NCI-H526 (cell line): ENCODE measurements around the gene USP47.

Experiments used
- DNase-seq, 2 experiments: peaks; one replicate each; lab custom pipeline; 2025; lab: John Stamatoyannopoulos, UW

USP47 gene

DNA sequence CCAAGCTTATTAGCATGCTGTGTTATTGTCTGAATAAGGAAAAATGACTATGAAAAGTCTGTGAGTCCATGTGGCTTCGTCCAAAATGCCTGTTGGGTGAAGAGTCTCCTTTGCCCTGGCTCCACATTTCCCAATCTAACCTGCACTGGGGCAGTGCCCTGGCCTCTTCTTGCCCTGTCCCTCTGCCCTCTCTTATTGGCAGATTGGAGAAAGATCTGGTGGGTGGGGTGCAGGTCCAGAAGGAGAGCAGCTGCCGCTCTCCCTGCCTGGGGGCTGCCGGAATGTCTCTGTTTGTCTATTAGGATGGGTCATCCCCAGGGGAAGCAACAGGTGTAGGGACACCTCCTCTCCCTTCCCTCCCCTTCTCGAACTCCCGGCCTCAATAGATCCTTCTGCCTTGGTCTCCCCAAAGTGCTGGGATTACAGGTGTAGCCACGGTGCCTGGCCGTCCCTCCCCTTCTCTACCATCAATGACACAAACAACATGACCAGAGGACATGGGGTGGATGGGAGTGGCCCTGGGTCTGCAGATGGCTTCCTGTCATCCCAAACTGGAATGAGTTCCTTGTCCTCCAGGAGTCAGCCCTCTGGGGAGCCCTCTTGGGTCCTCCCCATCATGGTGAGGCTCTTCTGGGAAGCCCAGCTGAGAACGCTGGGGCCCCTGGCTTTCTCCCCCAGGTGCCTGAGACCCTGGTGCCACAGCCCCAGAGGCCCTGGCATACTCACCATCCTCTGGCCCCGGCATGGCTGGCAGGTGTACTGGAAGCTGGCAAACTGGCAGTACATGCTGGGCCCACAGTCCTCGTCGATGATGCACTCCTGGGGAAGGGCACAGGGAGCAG lies 126.1 kb downstream of the USP47 start:
- no peak for DNase-seq

DNA sequence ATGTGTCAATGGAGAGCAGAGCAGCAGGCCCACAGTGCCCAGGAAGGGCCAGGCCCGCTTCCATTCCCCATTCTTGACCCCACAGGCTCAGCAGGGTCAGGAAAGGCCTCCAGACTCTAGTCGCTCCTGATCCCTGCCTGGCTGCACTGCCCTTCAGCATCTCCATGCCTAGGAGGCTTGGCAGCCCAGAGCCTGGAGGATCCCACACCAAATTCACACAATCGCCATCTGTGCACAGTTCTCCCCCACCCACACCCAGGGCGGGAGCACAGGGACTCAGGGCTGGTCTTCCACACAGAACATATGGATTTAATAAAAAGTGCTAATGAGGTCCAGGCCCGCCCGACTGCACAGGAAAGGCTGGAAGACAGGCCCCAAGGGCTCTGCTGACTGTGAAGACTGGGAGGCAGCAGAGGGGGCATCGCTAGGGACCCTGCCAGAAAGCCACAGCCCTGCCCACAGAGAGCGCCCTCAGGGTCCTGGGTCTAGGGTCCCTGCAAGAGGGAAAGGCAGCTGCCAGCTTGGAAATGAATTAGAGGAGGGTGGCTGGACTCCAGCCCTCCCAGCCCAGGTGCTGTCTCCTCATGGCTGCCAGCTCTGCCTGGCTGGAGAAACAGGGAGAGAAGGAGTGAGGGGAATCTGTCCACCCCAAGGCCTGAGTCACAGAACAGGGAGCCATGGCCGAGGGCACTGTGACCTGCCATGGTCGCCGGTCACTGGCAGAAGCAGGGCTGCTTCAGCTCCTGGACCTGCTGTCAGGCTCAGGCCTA lies 126.9 kb downstream of the USP47 start:
- DNase-seq, result no peak

DNA sequence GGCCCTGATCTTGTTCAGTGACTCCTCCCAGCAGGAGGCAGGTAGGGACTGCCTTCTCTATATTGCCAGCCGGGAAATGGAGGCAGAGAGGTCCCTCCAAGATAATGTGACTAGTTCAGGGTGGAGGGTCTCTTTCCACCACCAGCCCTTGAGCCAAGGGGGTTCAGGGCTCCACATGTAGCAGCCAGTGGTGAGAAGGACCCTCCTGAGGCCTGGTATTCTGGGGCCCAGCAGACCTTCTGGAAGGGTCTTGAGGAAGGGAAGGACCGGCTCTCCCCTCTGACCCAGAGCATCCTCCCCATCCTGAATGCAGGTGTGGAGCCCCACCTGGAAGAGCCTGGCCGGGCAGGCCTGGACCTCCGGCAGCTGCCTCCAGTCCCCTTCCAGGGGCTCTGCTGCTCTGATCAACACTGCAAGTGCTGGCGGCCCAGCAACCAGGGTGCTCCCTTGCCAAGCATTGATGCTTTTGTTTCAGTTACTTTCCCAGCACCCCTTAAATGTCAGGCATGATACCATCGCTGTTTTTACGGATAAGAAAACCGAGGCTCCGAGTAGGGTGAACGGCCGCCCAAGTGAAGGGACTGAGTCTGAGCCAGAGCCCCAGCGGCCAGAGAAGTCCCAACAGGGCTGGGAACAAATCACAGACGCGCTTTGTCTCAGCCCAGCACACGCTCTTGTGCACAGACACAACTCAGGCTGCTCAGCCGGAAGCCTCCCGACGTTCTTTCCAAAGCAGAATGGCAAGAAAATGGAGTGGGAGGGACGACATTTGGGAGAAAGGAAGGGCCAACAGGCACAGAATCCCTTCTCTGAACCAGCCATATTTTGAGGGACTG lies 127.8 kb downstream of the USP47 start:
- no peak for DNase-seq

DNA sequence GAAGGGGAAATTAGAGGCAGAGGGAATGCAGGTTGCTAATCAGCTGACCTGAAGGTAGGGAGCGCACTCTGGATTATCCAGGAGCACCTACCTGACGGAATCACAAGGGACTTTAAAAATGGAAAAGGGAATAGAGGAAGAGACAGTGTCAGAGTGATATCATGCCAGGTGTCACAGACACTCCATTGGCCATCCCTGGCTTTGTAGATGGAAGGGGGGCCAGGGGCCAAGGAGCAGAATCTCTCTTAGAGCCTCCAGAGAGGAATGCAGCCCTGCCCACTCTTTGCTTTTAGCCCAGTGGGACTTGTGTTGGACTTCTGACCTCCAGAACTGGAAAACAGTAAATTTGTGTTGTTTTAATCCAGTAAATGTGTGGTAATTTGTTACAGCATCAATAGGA lies 128.8 kb downstream of the USP47 start:
- DNase-seq, result no peak

DNA sequence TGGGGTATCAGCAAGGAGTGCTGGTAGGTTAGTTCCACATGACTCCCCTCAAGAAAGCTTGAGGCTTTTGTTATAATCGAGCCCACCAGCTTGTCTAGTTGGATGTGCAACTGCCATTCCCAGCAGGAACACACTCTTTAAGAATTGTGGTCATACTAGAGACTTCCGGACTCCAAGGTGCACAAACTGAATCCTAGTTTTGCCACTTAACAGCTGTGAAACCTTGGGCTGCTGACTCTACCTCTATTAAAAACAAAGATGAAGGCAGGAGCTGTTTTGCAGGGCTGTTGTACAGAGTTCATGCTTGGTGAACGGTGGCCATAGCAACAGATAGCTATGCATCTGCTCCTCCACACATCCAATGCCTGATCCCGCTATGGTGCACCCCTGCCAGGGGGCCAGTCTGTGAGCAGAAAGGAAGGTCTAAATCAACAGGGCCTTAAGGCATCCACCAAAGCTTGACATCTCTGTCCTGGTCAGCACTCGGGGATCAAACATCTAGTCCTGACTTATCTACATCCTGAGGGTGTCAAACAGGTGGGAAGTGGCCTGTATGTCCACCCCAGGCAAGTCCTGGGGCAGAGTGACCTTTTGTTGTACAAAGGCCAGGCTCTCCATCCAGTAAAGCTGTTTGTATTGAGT lies 130.3 kb downstream of the USP47 start:
- peak in 1 of 2 experiments; percentile 48 for DNase-seq

DNA sequence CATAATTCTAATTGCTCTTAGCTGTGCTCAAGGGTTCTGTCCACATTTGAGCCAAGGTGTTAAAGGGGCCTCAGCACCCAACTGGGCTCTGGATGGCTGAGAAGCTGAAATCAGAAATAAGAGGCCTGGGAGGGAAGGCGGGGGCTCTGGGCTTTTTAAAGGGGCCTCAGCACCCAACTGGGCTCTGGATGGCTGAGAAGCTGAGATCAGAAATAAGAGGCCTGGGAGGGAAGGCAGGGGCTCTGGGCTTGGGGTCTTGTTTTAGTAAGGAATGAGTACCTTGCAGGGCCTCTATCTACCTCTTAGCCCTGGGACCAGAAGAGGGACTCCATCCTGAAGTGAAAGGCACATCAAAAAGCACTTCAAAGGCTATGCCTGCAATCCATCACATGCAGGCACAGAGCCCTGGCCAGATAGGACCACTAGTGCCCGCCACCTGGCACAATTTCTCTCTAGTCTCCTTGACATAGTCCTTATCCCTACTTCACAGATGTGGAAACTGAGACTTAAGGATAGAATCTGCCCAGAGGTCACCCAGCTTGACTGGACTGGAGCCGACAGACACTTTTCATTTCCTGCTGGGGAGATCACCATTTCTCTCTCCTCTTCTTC lies 131.1 kb downstream of the USP47 start:
- no peak for DNase-seq

DNA sequence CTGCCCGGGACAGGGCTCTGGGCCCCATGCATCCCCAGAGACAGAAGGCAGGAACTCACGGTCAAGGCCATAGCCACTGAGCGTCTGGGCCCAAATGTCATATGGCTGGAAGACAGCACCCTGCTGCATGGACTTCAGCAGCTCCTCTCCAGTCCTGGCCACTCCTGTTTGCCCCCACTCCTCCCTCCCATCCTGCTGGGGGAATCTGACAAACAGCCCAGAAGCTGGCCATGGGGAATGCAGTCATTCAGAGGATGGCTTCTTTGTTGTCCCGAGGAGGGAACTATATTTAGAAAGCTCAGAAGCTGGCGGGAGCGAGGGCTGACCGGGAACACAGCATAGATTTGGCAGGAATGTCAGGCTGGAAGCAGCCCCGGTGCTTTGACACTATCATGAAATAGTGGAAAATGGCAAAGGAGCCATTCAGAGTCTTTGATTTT lies 131.6 kb downstream of the USP47 start:
- no peak for DNase-seq

DNA sequence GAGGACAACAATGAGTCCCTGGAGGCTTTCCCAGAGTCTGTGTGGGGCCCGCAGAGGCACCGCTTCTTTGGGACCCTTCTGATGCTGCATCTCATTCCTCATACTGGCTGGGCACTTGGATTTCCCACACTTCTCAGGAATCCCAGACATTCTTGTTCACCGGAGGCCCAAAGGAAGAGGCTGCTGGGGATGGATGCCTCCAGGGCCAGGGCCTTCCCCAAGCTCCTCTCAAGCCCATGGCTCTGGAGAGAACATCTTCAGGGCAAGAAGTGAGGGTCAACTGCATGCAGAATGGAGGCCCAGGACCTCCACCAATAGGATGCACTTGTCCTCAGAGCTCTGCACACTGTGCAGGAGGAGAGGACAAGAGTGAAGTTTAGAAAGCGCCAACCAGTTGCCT lies 132.1 kb downstream of the USP47 start:
- no peak for DNase-seq

DNA sequence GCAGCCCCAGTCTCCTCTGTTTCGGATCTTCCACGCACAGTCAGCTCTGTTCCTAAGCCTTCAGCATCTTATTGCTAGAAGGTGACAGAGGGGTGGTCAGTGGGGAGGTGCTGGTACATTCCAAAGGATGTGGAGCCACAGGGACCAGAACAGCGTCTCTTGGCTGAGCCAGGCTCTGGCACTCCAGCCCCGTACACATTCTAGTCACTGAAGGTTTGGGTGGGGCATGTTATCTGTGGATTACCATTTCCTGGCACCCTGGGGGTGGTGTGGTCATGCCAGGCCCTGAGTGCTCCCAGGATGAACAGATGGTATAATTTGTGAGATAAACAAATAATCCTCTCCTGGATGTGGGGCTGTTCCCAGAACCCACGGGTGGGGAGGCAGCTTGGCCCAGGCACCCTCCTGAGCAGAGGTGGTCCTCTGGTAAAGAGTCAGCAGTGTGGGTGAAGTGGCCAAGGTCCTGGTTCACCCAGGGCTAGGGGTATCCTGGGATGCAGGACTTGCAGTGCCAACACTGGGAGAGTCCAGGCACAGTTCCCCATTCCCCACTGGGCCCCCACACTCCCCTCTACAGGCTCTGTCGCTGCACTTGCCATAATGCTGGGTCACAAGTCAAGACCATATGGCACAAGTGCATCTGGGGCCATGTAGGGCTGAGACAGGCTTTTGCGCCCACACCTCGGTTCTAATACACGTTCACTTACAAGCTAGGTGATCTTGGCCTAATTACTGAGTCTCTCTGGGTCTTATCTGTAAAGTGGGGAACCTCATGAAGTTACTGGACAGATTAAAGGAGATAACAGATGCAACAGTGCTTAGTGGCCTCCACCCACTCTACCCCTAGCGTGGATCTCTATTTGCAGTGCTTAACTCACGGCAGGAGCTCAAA lies 133.7 kb downstream of the USP47 start:
- no peak for DNase-seq

DNA sequence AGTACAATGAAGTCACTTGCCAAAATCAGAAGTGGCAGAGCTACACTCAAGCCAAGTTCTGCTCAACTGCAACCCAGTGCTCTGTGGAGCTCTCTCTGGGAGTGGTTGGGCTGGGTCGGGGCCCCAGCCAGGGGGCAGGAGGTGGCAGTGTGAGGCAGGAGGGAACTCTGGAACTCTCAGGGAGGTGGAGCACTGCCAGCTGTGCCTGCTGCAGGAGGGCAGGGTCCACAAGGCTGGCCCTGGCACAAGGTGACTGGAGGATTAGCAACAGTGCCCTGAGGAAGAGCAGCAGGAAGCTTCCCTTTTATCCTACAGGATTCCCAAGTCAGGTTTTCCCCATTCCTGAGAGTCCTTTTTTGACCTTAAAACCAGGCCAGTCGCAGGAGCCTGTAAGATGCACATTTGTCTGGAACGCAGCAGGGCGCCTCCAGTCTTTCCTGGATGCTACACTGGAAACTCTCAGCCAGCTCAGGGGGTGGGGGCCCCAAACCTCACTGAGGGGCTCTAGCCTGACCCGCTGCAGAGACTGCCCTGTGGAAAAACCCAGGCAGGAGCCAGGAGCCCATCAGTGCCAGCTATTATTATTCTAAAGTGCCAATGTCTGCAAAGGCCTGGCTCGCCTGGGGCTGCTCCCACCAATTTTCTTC lies 134.8 kb downstream of the USP47 start:
- no peak for DNase-seq

DNA sequence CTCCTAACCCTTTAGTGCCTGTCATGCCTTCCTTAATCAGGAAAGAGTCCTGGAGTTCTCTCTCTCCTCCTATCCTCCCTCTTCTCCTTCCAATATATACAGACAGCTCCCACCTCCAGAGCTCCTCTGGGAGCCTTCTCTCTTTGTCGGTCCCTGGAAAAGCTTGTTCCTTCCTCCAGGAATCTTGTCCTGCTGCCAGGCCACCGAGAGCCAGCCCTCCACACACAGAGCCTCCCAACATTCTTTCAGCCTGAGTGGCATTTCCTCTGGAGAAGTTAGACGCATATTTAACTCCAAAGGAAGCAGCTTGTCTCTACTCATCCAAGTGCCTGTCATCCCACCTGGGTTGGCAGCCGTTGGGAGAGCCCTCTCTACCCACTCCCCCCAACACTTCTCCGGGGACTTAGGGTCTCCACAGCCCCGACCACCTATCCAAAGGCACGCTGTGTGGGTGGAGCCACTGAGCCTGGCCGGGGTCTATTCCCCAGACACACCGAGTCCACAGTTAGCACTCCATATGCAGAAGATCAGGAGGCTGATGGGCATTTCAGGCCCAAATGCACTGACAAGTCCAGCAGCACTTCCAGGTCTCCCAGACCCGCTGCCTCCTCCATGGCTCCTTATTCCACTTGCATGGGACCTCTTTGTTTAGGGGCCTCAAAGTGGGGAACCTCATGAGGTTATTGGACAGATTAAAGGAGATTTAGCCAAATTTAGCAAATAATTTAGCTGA lies 135.6 kb downstream of the USP47 start:
- DNase-seq, result no peak

DNA sequence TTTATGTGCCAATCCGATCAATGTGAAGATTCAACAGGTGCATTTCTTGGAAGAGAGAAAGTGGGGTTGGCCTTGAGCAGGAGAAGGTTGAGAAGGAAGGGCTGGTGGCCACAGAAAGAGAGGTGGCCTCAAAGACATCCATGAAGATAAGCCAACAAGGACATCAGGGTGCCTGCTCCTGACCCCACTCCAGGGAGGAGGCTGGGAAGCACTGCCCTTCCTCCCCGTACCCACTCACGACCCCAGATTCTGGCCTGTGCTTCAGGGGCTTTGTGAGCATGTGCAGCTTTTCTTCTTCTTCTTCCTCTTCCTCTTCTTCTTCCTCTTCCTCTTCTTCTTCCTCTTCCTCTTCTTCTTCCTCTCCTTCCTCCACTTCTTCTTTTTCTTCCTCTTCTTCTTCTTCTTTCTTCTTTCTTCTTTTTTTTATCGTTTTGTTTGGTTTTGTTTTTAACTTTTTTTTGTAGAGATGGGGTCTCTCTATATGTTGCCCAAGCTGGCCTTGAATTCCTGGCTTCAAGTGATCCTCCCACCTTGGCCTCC lies 136.4 kb downstream of the USP47 start:
- DNase-seq, result no peak

DNA sequence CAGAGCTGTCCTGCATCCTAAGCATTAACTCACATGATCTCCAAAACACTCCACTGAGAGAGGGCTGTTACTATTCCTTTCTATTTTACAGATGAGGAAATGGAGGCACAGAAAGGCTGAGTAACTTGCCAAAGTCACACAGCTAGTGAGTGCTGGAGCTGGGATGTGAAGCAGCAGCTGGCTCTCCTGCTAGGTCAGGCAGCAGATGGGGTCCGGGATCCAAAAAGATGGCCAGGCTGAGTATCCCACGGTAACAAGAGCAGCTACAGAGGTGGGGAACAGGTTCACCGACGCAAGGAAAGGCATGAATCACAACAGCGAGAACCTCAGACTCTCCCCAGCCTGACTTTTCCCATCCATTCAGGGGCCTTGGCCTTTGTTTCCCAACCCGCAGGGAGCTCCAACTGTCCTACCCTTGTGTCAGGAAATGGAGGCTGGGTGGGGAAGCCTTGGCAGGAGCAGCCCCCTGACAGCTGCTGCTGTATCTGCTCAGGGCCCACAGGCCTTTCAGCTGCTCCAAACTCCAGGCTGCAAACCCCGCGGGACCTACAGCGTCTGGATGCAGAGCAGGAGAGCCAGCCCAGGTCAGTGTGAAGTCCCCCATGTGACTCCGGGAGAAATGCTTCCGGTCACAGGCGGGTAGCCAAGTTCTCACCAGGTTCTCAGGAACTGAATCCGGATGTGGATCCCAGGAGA lies 137.2 kb downstream of the USP47 start:
- DNase-seq, result no peak

DNA sequence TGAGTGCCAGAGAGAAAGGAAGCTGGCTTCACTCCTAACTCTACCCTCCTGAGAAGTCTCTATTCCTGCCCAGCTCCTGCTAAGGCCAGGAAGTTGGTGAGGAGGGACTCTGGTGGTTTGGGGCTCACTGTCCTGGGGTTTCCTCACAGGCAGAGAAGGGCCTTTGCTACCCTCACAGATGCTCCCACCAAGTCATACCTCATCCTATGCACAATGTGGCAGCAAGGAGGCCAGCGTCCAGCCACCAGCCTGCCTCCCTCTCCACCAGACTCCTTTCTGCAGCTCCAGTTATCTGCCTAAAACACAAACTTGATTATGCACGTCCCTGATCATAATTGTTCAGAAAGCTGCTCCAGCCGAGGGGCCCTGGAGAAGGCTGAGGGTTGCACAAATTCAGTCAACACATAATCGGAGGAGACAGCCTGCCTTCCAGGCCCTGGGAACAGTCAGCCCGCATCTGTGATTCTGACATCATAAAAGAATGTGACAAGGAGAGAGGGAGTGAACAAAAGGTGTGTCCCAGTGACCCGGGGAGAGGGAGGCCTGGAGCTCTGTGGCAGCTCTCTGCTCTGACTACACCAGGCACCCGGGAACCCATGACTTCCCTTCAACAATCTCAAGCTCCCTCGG lies 137.8 kb downstream of the USP47 start:
- no peak for DNase-seq

DNA sequence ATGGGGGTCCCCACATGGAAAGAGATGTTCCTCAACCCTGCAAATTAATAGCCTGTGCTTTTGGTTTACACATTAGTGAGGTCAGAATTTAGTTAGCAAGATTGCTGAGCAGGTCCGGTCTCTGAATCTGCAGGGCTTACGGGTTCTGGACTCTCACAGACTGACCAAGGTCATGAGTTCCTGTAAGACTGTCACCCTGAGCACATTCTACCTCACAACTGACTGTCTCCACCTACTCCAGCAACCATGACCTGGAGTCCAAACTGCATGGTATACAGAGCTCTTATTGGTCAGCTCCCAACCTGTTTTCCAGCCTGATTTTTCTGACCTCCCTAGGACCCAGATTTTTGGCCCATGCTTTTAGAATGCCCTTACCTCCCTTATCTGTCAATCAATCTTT lies 138.4 kb downstream of the USP47 start:
- no peak for DNase-seq

DNA sequence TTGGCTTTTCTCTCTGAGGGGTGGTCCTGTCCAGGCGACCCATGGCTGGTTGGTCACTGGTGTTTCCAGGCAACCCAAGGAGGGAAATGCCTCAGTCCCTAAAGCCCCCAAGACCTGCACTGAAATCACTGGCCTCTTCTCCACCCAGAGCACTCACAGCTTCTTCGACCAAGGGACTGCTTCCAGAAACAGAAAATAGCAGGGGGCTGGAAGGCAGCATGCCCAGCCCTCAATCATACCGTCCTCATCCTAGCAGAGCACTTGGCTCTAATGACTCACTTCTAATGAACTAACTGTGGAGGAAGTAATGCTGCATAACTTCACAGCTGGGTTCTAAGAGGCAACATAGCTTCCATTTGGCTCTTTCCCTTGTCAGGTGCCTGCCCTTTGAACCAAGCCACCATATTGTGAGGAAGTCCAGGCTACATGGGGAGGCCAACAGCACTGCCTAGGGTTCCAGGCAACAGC lies 139.1 kb downstream of the USP47 start:
- DNase-seq, result no peak

DNA sequence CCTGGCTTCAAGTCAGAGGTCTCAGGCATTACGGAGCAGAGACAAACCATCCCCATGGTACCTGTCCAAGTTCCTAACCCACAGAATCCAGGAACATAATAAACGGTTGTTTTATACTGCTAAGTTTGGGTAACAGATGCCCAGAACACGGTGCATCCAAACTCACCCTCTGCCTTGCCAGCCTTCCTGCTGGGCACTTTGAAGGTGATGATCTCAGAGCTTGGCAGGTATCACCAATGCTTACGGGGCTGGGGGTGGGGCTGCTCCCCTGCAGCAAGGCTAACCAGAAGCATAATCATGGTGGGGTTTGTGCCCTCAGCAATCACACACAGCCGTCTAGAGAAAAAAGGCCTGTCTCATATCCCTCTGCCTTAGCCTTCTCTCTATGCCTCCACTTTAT lies 139.6 kb downstream of the USP47 start:
- DNase-seq, result no peak

DNA sequence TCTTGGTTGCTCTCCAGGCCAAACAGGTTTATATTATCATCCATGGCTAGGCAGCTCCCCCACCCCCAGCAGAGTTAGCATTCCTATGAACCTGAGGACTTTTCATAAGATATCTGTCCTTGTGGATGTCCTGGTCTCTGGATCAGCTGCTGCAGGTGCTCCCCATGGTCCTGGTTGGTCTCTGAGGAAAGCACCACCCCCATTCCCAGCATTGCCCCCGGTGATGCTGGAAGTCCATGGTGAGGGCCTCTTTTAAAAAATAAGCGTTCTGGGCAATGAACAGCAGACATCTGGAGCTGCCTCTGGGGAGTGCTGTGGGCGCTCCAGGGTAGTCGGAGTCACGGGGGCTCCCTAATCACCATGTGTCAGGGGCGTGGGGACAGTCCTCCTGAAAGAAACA lies 140.1 kb downstream of the USP47 start:
- no peak for DNase-seq
